Stimulated activated CD4-positive, alpha-beta T cell treated with anti-CD3 and anti-CD28 coated beads, Interleukin-1b, Interleukin-23, amount 100 ng/mL, for 1 hour (primary cell): Measurements from ENCODE around the gene LAMTOR2.
"Not testable (repeated sequence)": the region's sequence is repeated elsewhere in the genome, so short reads cannot be mapped to it uniquely, and the experiment has no call there.

Experiments used
- DNase-seq, 2 donors: peaks; one replicate each; pipeline ENCODE4 v3.0.0-alpha.2; 2020; ENCODE audit warnings: low read depth in 2 of 2

LAMTOR2 gene

GRCh38 chr1:156052862-156053767, 1.5 kb upstream of the LAMTOR2 start:
- peak; percentile 16 to 45 for DNase-seq

- DNase-seq: peak; percentile 64 to 75
These were observed 648 bp upstream of the LAMTOR2 start, which contains the start of gene UBQLN4 for GRCh38 chr1:156053768-156054499. UBQLN4 (minus strand) TSS chr1:156053798; CDS start chr1:156053701, 97 bp downstream.

GRCh38 chr1:156055281-156056048, 883 bp downstream of the LAMTOR2 start:
- no peak for DNase-seq

GRCh38 chr1:156056326-156056849, 1.8 kb downstream of the LAMTOR2 start:
- DNase-seq: no peak

- DNase-seq: no peak
These were observed 6.5 kb downstream of the LAMTOR2 start, which contains the start of gene RAB25 for GRCh38 chr1:156060937-156061636. RAB25 (plus strand) TSS chr1:156061160; CDS start chr1:156061401, 241 bp downstream.

- DNase-seq: no peak
These were observed 7.6 kb downstream of the LAMTOR2 start for GRCh38 chr1:156062189-156062588.

GRCh38 chr1:156063997-156064285, 9.4 kb downstream of the LAMTOR2 start:
- no peak for DNase-seq

- DNase-seq: no peak
These were observed 10.0 kb downstream of the LAMTOR2 start for GRCh38 chr1:156064615-156065014.

- DNase-seq: no peak
These were observed 10.6 kb downstream of the LAMTOR2 start for GRCh38 chr1:156065212-156065611.

- DNase-seq: no peak
These were observed 11.3 kb downstream of the LAMTOR2 start for GRCh38 chr1:156065871-156066270.

- no peak for DNase-seq
These were observed 12.7 kb downstream of the LAMTOR2 start for GRCh38 chr1:156067262-156067661.

GRCh38 chr1:156069490-156070455, 15.2 kb downstream of the LAMTOR2 start:
- no peak for DNase-seq

GRCh38 chr1:156070548-156070947, 16.0 kb downstream of the LAMTOR2 start:
- no peak for DNase-seq

GRCh38 chr1:156071332-156071816, 16.8 kb downstream of the LAMTOR2 start:
- DNase-seq: not testable (repeated sequence)

GRCh38 chr1:156072251-156072650, 17.7 kb downstream of the LAMTOR2 start:
- DNase-seq: no peak

- no peak for DNase-seq
These were observed 18.6 kb downstream of the LAMTOR2 start for GRCh38 chr1:156073110-156073687.

GRCh38 chr1:156073740-156074139, 19.2 kb downstream of the LAMTOR2 start:
- no peak for DNase-seq

GRCh38 chr1:156074661-156075060, 20.1 kb downstream of the LAMTOR2 start:
- DNase-seq: no peak

GRCh38 chr1:156075162-156075561, 20.6 kb downstream of the LAMTOR2 start:
- DNase-seq: no peak
